Karpas-422 (cell line): ENCODE data around the gene RHOH. TPM values are rescaled to one million over a fixed set of nuclear protein-coding genes. Genes with fewer than 3 reads are reported as not detected.

Experiments
- DNase-seq: peaks from one replicate; pipeline ENCODE4 v3.0.0-alpha.2; 2015
- H2AFZ ChIP-seq: fragments of 200-600 bp; sonication (generic); 2 replicates; pipeline ENCODE4 v1.6.1; 2014; ENCODE audit warnings: antibody characterized with exemption, low read length, mixed read lengths
- H3K27ac ChIP-seq: fragments of 200-600 bp; sonication (generic); 2 replicates; pipeline ENCODE4 v1.5.1; 2014; ENCODE audit warnings: mild to moderate bottlenecking, low read length, moderate library complexity
- H3K27me3 ChIP-seq: fragments of 200-600 bp; sonication (generic); 2 replicates; pipeline ENCODE4 v1.6.1; 2014; ENCODE audit warnings: low read length, mixed read lengths
- H3K36me3 ChIP-seq: fragments of 200-600 bp; sonication (generic); 2 replicates; pipeline ENCODE4 v1.6.1; 2014; ENCODE audit warnings: low read length, mixed read lengths; ENCODE audit not compliant: insufficient read depth
- H3K4me1 ChIP-seq: fragments of 200-600 bp; sonication (generic); 2 replicates; pipeline ENCODE4 v1.6.1; 2014; ENCODE audit warnings: mild to moderate bottlenecking, low read length, mixed read lengths
- H3K4me2 ChIP-seq: fragments of 200-600 bp; sonication (generic); 2 replicates; pipeline ENCODE4 v1.6.1; 2014; ENCODE audit warnings: low read length, low read depth, mild to moderate bottlenecking; ENCODE audit not compliant: poor library complexity, severe bottlenecking
- H3K4me3 ChIP-seq: fragments of 200-600 bp; sonication (generic); 2 replicates; pipeline ENCODE4 v1.5.1; 2014; ENCODE audit warnings: mild to moderate bottlenecking, antibody characterized with exemption, low read length, mixed read lengths
- H3K79me2 ChIP-seq: fragments of 200-600 bp; sonication (generic); 2 replicates; pipeline ENCODE4 v1.6.1; 2014; ENCODE audit warnings: mild to moderate bottlenecking, low read length, mixed read lengths
- H3K9ac ChIP-seq: fragments of 200-600 bp; sonication (generic); 2 replicates; pipeline ENCODE4 v1.6.0; 2014; ENCODE audit warnings: low read length
- H3K9me2 ChIP-seq: fragments of 200-600 bp; sonication (generic), shearing (Covaris generic); replicated peaks from 2 replicates; pipeline ENCODE4 v1.6.0; 2014; ENCODE audit warnings: mild to moderate bottlenecking, low read length, moderate library complexity; ENCODE audit not compliant: insufficient read depth
- H3K9me3 ChIP-seq: fragments of 300-700, 200-600 bp; sonication (generic); 2 replicates; pipeline ENCODE4 v1.6.1; 2014; ENCODE audit warnings: low read length, mixed read lengths
- H4K20me1 ChIP-seq: fragments of 200-600 bp; sonication (generic); 2 replicates; pipeline ENCODE4 v1.6.1; 2014; ENCODE audit warnings: mild to moderate bottlenecking, antibody characterized with exemption, low read length, low read depth; ENCODE audit not compliant: insufficient read depth
- total RNA-seq: library from RNA; depleted of rRNA; stranded (reverse); fragments of >200 nt; shearing (Covaris generic); gene quantifications from 2 replicates; pipeline ENCODE4 v1.2.3, GENCODE V29; 2014; ENCODE audit warnings: low replicate concordance

Gene RHOH
- total RNA-seq, 1 experiment from 2014 or later: 68.4 TPM

DNA sequence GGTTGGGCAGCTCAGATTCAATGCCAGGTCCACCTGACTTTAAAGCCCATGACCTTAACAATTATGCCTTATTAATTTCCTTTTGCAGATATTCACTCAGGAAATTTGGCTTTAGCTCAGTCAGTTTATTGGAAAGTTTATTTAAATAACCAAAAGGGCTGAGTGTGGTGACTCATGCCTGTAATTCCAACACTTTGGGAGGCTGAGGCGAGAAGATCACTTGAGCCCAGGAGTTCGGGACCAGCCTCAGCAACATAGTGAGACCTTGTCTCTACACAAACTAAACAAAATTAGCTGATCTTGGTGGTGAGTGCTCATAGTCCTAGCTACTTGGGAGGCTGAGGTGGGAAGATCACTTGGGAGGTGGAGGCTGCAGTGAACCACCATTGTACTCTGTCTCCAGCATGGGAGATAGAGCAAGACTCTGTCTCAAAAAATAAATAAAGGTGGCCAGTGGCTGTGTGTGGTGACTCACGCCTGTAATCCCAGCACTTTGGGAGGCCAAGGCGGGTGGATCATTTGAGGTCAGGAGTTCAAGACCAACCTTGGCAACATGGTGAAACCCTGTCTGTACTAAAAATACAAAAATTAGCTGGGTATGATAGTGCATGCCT lies 43.3 kb downstream of the RHOH start:
- Histone ChIP-seq H3K9me2 (no peaks in the 10 kb centered on the region), H2AFZ (no peak overlapping the region), H4K20me1 (peaks cover 75% of the 10 kb centered on the region), H3K4me3 (no peak overlapping the region), H3K4me1 (peaks cover 8% of the 10 kb centered on the region; the same call in 1 of the 2 replicates), H3K27ac (no peak overlapping the region), H3K9ac (no peak overlapping the region), H3K4me2 (no peak overlapping the region), H3K36me3 (peaks cover 48% of the 10 kb centered on the region), H3K79me2 (peaks cover 61% of the 10 kb centered on the region), H3K27me3 (no peaks in the 10 kb centered on the region), H3K9me3 (no peaks in the 10 kb centered on the region)
- DNase-seq: no peak

DNA sequence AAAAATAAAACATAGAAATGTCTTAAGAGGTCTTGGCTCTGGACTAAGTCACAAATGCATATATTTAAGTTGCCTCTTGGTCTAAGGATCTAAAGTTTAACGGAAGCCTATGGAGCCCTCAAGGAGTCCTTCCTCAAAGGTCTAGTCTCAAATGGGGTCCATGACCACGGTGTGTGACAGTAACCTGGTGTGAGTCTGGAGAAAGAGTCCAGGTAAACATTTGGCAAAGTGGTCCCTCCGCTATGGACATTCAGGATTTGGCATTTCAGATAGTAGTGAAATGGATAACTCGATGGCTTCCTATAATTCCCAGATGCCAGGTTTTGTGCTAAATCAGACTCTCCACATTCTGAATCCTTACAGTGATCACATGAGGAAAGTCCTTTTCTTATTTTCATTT lies 44.2 kb downstream of the RHOH start:
- H3K9ac ChIP-seq: no peak overlapping the region
- H4K20me1 ChIP-seq: peaks cover 81% of the 10 kb centered on the region
- peaks cover 55% of the 10 kb centered on the region for H3K79me2 ChIP-seq
- peaks cover 49% of the 10 kb centered on the region for H3K36me3 ChIP-seq
- H3K9me3 ChIP-seq: no peaks in the 10 kb centered on the region
- H3K27me3 ChIP-seq: no peaks in the 10 kb centered on the region
- no peak overlapping the region for H3K27ac ChIP-seq
- no peak overlapping the region for H3K4me3 ChIP-seq
- H3K9me2 ChIP-seq: no peaks in the 10 kb centered on the region
- DNase-seq: no peak
- H3K4me1 ChIP-seq: peaks cover 8% of the 10 kb centered on the region; the same call in 1 of the 2 replicates
- no peak overlapping the region for H3K4me2 ChIP-seq
- no peak overlapping the region for H2AFZ ChIP-seq

DNA sequence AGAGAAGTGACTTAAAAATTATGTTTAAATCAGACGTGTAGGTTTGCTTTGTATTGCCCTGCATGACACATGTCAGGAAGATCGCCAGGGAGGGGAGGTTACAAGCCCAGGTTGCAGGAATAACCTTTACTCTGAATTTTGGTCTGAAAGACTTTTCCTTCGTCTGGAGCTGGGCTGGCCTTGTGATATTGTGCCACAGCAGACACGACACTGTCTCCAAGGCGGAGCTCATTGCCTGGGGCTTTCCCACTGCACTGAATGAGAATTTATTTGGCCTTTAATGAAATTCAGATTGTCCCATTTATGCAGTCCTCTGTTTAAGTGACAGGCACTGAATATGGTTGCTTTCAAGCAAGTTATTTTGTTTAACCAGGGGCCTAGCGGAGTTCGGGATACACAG lies 45.1 kb downstream of the RHOH start:
- H3K4me2 ChIP-seq: no peak overlapping the region
- H2AFZ ChIP-seq: no peak overlapping the region
- no peaks in the 10 kb centered on the region for H3K9me2 ChIP-seq
- H3K79me2 ChIP-seq: peaks cover 46% of the 10 kb centered on the region
- H3K9ac ChIP-seq: no peak overlapping the region
- H3K9me3 ChIP-seq: no peaks in the 10 kb centered on the region
- peaks cover 82% of the 10 kb centered on the region for H4K20me1 ChIP-seq
- H3K27me3 ChIP-seq: no peaks in the 10 kb centered on the region
- H3K4me1 ChIP-seq: peaks cover 8% of the 10 kb centered on the region; the same call in 1 of the 2 replicates
- H3K36me3 ChIP-seq: peaks cover 49% of the 10 kb centered on the region
- no peak overlapping the region for H3K27ac ChIP-seq
- H3K4me3 ChIP-seq: no peak overlapping the region
- no peak for DNase-seq

DNA sequence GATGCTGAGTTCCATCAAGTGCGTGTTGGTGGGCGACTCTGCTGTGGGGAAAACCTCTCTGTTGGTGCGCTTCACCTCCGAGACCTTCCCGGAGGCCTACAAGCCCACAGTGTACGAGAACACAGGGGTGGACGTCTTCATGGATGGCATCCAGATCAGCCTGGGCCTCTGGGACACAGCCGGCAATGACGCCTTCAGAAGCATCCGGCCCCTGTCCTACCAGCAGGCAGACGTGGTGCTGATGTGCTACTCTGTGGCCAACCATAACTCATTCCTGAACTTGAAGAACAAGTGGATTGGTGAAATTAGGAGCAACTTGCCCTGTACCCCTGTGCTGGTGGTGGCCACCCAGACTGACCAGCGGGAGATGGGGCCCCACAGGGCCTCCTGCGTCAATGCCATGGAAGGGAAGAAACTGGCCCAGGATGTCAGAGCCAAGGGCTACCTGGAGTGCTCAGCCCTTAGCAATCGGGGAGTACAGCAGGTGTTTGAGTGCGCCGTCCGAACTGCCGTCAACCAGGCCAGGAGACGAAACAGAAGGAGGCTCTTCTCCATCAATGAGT lies 46.6 kb downstream of the RHOH start:
- Histone ChIP-seq H3K79me2 (peaks cover 32% of the 10 kb centered on the region), H3K9ac (no peak overlapping the region), H4K20me1 (peaks cover 74% of the 10 kb centered on the region), H2AFZ (no peak overlapping the region), H3K4me1 (0 out of 2 replicates have a peak, but pooled peaks cover 5% of the 10 kb centered on the region), H3K9me2 (no peaks in the 10 kb centered on the region), H3K4me2 (no peak overlapping the region), H3K36me3 (peaks cover 52% of the 10 kb centered on the region), H3K9me3 (no peaks in the 10 kb centered on the region), H3K27me3 (no peaks in the 10 kb centered on the region), H3K4me3 (no peak overlapping the region), H3K27ac (no peak overlapping the region)
- DNase-seq: no peak

DNA sequence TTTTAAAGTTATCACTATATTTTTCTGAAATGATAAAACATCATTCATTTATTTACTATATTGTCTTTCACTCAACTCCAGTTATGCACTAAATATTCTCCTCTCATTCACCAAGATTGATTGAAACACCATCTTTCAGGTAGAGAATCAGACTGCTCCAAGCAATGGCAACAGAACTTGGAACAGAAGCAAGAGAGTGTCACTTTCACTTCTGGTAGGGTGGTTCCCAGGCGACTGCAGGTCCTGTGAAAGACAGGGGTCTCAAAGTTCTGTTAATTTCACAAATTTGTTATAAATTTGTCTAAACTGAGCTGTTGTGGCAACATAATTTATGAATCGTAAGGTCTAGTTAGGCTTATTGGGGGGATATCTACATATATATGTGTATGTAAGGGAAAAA lies 47.8 kb downstream of the RHOH start:
- Histone ChIP-seq H3K4me1 (0 out of 2 replicates have a peak, but pooled peaks cover 3% of the 10 kb centered on the region), H3K27ac (no peak overlapping the region), H3K9me2 (no peaks in the 10 kb centered on the region), H4K20me1 (peaks cover 64% of the 10 kb centered on the region), H2AFZ (no peak overlapping the region), H3K36me3 (peaks cover 49% of the 10 kb centered on the region), H3K9me3 (no peaks in the 10 kb centered on the region), H3K79me2 (peaks cover 21% of the 10 kb centered on the region), H3K9ac (no peak overlapping the region), H3K27me3 (no peaks in the 10 kb centered on the region), H3K4me2 (no peak overlapping the region), H3K4me3 (no peak overlapping the region)
- DNase-seq: no peak

DNA sequence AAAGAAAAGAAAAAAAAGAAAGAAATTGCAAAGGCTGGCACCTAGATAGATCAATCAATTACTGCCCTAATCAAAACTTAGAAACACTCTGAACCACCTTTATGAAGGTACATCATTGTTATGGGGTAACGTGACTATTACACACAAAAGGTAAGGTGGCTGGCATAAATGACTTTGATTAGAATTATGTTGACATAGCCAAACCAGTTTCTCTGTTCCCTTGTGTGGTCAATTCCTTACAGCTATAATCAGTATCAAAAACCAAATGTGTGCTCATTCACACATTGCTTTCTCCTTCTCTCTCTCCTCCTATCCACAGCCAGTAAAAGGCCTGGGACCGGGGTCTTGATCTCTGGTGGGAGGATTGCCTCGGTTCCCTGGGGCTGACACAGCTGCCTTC lies 48.7 kb downstream of the RHOH start:
- Histone ChIP-seq H3K27me3 (no peaks in the 10 kb centered on the region), H3K4me2 (no peak overlapping the region), H3K9me3 (no peaks in the 10 kb centered on the region), H3K9ac (no peak overlapping the region), H3K79me2 (peaks cover 13% of the 10 kb centered on the region), H3K9me2 (no peaks in the 10 kb centered on the region), H3K4me1 (0 out of 2 replicates have a peak, but pooled peaks cover 3% of the 10 kb centered on the region), H3K36me3 (peaks cover 46% of the 10 kb centered on the region), H3K27ac (no peak overlapping the region), H3K4me3 (no peak overlapping the region), H4K20me1 (peaks cover 57% of the 10 kb centered on the region), H2AFZ (no peak overlapping the region)
- no peak for DNase-seq

DNA sequence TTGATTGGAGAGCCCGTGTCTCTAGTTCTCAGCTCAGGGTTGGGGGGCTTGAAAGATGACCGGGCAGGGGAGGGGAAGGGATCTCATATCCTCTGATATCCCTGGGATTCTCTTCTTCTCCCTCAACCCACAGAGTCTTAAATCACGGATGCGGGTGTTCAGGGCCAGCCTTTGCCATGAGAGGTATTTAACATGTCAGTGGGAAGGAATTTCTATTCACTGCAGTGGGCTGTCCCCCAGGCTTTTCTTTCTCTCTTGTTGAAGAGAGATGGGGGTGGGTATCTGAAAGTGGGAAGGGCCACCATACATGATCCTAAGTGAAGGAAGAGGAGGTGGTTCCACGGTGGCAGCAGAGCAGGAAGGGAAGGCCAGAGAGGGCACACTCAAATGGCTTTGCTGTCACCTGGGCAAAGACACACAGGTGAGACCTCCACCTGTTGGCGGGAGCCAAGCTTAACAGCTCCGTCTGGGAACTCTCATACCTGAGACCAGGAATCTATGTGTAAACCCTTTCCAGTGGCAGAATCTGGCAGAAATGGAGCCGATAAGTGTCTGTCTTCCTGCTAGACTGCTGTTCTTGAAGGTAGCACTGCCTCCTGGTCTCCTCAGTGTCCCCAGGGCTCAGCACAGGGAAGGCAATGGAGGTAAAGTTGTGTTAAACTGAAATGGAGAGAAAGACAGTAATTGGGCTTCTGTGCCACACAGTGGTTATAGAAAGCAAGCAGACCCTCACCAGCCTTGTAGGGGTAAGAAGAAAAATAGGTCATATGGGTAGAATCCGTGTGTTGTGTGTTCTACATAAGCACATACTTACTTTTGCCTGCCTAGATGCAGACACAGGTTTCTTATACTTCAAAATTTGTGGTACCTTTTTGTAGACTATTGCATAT lies 49.4 kb downstream of the RHOH start:
- DNase-seq: no peak
- no peak overlapping the region for H3K4me2 ChIP-seq

DNA sequence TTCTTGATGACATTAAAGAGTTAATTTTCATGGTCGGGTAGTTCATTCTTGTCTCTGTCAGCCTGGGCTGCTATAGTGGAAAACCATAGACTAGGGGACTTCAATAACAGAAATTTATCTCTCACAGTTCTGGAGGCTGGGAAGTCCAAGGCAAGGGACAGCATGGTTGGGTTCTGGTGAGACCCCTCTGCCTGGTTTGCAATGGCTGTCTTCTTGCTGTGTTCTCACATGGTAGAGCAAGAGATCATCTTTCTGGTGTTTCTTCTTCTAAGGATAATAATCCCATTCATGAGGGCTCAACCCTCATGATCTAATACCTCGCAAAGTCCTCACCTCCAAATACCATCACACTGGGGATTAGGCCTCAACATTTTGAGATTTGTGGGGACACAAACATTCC lies 50.1 kb downstream of the RHOH start:
- Histone ChIP-seq H2AFZ (no peak overlapping the region), H4K20me1 (peaks cover 46% of the 10 kb centered on the region), H3K27me3 (no peaks in the 10 kb centered on the region), H3K9ac (no peak overlapping the region), H3K9me3 (no peaks in the 10 kb centered on the region), H3K79me2 (peaks cover 7% of the 10 kb centered on the region; the same call in 1 of the 2 replicates), H3K4me1 (no peaks in the 10 kb centered on the region), H3K27ac (peak overlapping the region; percentile 17; the same call in 1 of the 2 replicates), H3K9me2 (no peaks in the 10 kb centered on the region), H3K4me3 (no peak overlapping the region), H3K36me3 (peaks cover 36% of the 10 kb centered on the region), H3K4me2 (no peak overlapping the region)
- DNase-seq: no peak

More for the DNA sequence above, 49.4 kb downstream of the RHOH start:
- H3K27ac ChIP-seq: no peak overlapping the region
- H4K20me1 ChIP-seq: peaks cover 53% of the 10 kb centered on the region
- peaks cover 43% of the 10 kb centered on the region for H3K36me3 ChIP-seq
- H3K4me1 ChIP-seq: no peaks in the 10 kb centered on the region
- H3K27me3 ChIP-seq: no peaks in the 10 kb centered on the region
- H3K9me2 ChIP-seq: no peaks in the 10 kb centered on the region
- H3K9me3 ChIP-seq: no peaks in the 10 kb centered on the region
- H3K9ac ChIP-seq: no peak overlapping the region
- no peak overlapping the region for H3K4me3 ChIP-seq
- H3K79me2 ChIP-seq: peaks cover 10% of the 10 kb centered on the region
- no peak overlapping the region for H2AFZ ChIP-seq
